ENCODE results near the gene RNF224.
A peak's percentile ranks its signal among the peaks of the same experiment; 100 is the strongest.

Gene RNF224

DNA sequence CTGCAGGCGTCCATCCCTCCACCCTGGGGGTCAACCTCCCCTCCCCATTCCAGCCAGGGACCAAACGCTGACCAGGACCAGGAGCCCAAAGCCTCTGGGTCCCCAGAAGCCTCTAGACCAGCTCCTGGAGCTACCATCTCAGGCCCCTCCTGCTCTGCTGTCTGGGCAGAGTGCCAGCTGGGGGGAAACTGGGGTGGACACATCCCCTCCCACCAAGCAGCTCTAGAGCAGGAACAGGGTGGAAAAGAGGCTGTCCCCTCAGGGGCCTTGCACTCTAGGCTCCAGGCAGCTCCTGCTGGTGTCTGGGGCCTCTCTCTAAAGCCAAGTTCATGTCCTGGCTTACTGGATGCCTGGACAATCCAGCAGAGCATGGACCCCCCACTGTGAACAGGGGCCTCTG is 34.4 kb upstream of the RNF224 start:
- DNase-seq: no peak

DNA sequence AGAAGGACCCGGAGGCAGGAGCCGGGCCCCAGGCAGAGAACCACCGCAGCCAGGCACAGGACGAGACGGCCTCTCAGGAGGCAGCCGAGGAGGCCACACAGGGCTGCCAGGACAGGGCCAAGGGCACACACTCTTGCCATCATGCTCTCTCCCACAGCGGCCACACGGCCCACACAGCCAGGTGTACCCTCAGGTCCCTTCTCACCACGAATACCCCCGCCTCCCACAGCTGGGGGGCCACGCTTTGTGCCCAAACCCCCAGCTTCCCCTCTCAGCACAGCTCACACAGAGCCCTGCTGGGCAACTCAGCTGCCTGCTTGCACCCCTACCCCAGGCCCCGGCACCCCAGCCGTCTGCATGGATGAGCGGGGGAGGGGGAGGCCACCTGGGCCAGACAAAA is 33.5 kb upstream of the RNF224 start:
- DNase-seq: no peak

DNA sequence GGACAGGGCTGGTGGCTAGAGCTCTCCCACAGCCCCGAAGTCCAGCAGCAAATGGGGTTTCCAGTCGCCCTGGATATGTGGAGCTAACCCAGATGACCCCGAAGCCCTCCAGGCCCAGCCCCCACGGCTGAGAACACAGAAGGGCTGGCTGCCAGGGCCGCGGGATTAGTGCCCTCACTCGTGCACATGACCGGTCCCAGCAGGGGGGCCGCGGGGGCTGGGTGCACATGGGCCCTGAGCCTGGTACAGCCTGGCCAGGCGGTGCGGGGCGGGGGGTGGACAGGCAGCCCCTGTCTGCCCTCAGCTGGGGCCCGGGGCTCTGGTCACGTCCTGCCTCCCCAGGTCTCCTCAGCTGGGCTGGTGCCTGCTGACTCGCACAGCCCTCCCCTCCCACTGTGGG is 32.9 kb upstream of the RNF224 start:
- no peak for DNase-seq

DNA sequence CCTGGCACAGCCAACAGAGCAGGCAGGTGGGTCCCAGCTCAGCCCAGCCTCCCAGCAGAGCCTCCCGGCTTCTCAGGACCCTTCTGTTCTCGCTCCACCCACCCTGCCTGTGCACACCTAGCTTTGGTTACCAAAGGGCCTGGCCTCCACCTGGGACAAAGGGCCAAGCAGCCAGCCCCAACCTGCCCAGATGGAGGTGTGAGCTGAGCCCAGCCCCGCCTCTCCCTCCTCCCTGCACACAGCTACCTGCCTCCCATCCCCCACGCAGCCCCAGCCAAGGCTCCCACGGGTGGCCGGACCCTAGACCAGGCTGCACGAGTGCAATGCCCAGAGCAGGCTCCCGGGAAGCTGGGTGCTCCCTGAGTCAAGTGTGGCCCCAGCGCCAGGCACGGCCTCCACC is 32.4 kb upstream of the RNF224 start:
- DNase-seq: no peak

DNA sequence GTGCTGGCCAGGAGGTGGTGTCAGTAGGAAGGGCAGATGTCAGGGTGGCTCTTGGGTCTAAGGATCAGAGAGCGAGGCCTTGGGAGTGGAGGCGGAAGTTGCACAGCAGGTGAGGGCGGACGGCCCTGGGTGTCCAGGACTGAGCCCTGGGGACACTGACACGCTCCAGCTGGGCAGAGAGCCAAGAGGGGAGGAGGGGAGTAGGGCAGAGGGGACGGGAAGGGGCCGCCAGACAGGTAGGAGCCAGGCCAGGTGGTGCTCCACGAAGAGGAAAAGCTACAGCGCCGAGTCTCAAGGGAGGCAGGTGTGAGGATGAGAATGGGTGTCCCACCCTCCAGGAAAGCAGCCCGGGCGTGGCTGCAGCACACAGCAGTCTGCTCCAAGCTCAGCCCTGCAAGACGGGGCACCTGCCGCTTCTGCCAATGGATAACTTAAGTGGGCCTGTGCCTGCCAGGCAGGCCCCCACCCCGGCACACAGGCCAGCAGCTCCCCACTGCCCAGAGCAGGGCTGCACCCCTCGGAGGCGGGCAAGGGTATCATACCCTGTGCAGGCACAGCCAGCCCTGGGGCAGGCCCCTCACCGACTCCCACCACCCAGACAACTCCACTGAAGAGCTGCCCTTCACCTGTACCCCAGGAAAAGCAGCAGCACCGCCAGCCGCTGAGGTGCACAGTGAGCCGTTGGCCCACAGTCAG is 31.6 kb upstream of the RNF224 start:
- DNase-seq: peak; percentile 28 to 81

DNA sequence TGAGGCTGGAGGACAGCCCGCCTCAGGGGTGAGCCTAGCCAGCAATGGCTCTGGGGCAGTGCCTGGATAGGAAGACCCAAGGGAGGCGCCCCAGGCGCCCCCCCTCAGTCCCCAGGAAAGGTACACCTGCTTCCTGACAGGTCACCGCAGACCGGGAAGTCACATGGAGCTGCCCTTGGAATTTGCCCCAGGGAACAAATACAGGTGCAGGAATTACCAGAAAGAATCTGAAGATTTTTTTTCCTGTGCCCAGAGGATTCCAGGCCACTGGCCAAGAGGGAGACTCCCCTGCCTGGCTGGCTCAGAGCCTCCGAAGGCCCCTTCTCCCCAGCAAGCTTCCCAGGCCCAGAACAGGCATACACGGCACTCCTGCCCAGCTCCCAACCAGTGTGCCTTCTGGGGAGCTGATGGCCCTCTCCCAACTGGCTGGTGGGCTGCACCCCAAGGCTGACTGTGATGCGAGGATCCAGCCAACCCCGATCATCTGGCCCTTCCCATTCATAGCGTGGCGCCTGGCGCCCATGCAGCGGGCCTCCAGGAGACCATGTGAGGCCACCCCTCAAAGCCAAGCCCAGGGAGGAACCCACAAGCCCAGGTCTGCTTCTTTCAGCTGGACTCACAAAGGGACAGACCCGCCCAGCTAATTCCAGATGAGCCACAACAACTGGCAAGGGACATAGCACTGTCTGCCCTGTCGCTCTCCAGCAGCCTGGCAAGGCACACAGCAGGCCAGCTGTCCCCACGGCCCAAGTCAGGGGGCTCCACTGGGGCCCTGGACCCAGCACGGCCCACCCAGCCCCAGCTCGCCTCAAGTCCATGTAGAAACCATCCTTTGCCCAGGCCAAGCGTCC is 29.0 kb upstream of the RNF224 start:
- DNase-seq: no peak

DNA sequence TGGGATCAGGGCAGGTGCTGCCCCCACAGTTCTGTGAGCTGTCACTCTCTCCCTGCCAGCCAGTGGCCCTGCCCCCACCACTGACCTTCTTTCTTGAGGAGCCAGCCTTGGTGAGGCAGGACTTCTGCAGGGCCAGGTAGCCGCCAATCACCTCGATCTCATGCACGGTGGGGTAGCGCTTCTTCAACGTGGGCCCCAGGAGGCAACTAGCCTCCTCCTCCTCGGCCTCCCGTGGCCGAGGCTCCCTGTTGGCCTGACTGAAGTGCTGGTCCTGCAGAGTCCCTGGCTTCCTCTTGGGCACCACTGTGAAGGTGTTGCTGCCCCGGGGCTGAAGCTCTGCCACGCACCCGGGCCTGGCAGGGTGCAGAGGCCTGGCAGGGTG is 28.4 kb upstream of the RNF224 start:
- no peak for DNase-seq

DNA sequence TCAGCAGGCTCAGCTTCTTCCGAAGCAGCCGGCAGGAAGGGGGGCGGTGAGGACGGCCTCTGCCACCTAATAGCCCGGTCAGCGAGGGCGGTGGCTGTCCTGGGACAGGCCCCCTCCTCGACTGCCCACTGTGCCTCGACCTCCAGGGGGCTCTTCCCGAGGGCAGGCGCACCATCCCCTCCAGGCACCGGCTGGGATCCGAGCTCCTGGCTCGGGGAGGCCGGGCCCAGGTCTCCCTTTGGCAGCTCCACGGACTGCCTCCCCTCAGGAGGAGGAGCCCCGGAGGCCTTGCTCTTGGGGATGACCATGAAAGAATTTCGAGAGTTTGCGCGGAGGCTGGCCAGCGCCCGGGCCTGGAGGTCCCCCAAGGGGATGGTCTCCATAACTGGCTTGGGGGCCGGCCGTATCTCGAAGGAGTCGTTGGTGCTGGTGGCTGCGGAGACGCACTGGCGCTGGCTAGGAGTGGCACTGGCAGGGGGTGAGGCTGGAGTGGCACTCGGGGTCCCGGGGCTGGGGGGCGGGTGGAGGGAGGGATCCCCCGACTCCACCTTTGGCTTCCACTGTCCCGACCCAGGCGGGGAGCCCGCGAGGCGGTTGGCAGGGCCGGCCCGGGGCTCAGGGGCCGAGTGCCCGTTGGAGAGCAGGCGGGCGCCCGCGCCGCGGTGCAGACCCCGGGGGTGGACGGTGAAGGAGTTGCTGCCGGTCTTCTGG is 27.7 kb upstream of the RNF224 start:
- no peak for DNase-seq

DNA sequence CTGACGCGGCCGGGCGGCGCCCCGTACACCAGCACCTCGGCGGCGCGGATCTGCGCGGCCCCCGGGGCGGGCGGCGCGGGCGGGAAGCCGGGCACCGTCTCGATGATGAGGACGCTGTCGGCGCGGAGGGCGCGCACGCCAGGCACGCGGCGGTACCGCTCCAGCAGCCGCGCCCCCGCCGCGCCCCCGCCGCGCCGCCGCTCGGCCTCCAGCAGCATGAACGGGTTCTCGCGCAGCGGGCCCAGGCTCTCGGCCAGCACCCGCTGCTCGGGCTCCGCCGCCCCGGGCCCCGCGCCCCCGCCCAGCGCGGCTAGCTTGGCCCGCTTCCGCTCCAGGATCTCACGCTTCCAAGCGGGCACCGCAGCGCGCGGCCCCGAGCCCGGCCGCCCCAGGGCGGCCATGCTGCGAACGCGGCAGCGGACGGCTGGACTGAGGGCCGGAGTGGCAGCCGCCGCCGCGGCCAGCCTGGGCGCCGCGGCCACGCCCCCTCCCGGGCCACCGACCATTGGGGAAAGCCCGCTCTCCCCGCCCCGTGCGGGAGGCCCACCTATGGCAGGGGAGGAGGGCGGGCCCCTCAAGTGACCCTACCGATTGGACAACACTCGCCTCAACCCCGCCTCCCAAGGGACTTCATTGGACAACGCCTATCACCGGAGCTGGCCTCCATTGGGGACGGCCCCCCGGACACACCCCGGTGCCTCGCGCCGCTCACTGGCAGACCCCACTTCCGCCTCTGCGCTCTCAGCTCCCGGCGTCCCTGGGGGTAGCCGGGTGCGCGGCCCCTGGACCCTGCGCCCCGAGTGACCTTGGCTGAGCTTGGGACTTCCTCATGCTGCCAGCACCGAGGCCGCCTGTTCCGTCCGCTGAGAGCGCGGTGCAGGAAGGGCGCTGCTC is 26.7 kb upstream of the RNF224 start, which contains the start of gene TPRN:
Gene TPRN, minus strand, starts transcription at position 431 of the 894 bp plus-strand sequence. Its CDS starts 30 bp downstream, at position 401.
- peak; percentile 84 to 96 for DNase-seq

DNA sequence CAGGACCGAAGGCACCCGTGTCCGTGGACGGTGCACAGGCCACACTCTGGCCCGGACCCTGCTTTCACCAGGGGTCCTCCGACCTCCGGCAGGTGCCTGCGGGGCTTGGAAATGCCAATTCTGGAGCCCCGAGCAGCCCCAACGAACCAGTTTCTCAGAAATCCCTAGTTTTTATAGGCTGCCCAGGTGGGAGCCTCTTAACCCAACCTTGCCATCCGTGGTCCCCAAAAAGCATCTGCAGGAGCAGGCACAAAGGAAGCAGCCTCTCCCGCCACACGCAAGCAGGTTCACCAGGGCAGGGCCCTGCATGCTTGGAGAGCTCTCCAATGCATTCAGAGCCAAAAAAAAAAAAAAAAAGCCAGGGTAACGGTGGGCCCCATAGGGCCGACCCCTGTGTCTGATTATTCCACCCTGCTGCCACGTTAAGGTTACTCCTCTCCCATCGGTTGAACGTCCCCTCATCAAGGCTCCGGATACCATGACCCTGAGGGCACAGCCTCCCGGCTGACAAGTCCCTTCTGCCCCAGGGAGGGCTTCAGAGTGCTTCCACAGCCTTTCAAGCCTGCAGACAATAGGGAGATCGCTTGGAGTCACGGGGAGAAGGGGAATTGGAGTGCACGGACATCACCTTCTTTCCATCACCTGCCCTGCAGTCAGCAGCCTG is 26.0 kb upstream of the RNF224 start:
- no peak for DNase-seq

DNA sequence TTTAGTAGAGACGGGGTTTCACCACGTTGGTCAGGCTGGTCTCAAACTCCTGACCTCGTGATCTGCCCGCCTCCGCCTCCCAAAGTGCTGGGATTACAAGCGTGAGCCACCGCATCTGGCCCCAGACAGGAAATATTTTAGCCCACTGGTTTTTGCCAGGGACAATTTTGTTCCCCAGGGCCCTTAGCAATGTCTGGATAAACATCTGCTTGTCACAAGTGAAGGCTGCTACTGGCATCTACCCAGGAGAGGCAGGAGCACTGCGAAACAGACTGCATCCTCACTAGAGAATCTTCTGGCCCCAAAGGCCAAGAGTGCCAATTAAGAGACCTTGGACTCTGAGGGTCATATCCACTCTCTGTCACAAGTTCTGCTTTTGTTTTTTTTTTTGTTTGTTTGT is 24.3 kb upstream of the RNF224 start:
- DNase-seq: no peak

DNA sequence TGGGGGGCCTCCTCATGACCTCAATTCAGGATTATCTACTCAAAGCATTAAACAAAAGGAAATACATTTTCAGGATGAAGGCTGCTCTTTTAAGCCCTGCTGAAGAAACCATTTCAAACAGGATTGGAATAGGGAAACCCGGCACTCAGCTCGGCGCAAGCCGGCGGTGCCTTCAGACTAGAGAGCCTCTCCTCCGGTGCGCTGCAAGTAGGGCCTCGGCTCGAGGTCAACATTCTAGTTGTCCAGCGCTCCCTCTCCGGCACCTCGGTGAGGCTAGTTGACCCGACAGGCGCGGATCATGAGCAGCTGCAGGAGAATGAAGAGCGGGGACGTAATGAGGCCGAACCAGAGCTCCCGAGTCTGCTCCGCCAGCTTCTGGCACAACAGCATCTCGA is 22.6 kb upstream of the RNF224 start:
- DNase-seq: no peak

DNA sequence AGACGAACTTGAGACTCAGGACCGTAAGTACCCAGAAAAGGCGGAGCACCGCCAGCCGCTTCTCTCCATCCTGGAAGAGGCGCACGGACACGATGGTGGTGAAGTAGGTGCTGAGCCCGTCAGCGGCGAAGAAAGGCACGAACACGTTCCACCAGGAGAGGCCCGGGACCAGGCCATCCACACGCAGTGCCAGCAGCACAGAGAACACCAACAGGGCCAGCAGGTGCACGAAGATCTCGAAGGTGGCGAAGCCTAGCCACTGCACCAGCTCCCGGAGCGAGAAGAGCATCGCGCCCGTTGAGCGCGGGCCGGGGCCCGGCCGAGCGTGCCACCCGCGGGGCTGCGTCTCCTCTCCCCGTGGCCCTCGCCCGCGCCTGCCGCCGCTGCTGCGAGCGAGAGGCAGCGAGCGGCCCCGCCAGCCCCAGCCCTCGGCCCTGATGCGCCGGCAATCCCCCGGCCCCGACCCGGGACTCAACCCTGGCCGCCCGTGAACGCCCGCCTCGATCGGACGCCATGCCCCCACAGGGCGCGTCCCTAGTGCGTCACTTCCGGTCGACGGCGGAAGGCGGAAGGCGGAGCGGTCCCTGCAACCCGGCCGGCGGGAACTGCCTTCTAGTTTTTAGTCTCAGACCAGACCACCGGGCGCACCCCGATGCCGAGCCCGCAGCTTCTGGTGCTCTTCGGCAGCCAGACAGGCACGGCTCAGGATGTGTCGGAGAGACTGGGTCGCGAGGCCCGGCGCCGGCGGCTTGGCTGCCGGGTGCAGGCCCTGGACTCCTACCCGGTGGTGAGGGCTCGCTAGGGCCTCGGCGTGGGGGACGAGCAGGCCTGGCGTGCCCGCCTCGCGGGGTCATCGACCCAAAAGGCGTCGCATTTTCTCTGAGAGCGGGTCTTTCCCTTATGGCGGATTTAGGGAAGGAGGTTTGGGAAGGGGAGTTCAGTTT is 21.9 kb upstream of the RNF224 start, which contains the start of the genes NDOR1 and TMEM203:
Gene NDOR1, plus strand, starts transcription at position 575 of the 944 bp plus-strand sequence. Its CDS starts 78 bp downstream, at position 653.
Gene TMEM203, minus strand, starts transcription at position 523 of the 944 bp plus-strand sequence. Its CDS starts 234 bp downstream, at position 289.
- peak; percentile 30 for DNase-seq

DNA sequence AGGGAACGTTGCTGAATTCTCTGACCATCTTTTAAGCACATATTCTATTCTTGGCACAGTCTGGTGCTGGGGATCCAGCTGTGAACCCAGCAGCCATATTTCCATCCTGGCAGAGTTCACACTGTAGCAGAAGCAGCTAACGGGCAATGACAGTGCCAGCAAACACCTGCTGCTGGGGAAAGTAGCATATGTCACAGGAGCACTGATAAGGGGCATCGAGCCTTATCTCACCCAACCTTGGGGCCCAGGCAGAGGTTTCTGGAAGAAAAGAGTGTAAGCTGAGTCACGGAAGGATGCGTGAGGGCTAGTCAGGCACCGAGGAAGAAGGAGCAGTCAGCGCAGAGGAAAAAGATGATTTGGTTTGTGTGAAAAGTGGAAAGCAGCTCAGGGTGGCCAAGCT is 20.7 kb upstream of the RNF224 start:
- DNase-seq: no peak

DNA sequence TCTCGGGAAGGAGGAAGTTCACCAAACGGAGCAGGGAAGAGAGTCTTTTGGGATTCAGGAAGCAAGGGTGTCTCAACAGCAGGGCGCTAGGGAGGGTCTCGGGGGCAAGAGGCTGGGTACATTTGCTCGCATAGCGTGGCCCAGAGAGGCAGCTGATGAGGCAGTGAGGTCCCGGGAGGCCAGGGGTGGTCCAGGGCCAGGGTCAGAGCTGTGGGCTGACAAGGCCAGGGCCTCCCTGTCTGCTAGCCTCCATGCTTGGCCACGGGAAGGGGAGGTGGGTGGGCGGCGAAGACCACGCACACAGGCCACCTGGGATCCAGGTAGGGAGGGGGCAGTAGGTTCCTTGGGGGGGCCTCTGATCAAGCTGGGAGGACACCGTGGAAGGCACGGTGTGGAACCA is 15.8 kb upstream of the RNF224 start:
- no peak for DNase-seq

DNA sequence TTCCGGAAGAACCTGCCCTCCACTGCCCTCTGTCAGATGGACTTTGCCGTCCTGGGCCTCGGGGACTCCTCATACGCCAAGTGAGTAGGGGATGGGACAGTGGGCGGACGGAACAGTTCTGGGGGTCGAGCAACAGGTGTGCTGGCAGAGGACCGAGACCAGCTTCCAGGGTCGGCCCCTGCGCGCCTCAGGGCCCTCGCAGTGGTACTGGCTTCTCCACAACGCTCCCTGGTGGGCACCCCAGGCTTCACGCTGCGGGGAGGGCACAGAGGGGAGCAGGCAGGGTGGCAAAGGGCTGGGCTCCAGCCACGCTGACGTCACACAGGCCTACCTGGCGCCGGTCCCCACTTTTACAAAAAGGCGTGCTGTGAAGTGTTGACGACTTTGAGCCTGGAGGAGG is 14.8 kb upstream of the RNF224 start:
- no peak for DNase-seq

DNA sequence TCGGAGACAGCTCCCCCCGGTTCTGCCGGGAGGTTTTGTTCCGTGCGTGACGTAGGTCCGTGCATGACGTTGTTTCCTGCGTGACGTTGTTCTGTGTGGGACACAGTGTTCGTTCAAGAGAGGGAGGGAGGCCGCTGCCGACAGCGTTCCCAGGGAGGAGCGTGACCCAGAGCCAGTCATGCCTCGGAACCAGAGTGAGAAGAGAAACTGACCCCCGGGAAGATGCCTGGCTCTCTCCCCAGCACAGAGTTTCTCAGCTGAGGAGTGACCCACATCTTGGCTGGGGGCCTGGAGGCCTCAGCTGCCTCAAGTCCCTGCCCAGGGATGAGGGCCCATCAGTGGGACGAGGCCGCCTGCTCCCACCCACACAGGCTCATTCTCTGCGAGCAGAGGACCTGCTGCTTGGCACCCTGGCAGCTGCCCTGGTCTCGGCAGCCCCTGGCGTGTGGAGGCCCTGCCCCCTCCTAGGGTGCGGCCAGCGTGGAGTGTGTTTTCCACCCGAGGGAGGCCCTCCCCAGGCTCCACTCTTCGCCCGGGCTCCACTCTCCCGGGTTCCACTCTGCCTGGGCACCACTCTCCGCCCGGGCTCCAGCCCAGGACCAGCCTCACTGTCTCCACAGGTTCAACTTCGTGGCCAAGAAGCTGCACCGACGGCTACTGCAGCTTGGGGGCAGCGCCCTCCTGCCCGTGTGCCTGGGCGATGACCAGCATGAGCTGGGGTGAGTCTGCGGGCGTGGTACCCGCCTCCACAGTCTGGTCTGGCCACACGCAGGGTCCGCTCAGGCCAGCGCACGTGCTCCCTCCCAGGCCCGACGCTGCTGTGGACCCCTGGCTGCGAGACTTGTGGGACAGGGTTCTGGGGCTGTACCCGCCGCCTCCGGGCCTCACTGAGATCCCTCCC is 13.9 kb upstream of the RNF224 start:
- no peak for DNase-seq

DNA sequence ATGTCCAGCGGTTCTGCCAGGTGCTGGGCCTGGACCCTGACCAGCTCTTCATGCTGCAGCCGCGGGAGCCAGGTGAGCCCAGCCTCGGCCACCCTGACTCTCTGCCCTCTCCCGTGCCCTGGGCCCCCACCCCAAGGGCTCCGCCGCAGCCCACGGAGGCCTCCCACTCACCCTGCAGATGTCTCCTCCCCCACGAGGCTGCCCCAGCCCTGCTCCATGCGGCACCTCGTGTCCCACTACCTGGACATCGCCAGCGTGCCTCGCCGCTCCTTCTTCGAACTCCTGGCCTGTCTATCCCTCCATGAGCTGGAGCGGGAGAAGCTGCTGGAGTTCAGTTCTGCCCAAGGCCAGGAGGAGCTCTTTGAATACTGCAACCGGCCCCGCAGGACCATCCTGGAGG is 12.7 kb upstream of the RNF224 start:
- DNase-seq: no peak

DNA sequence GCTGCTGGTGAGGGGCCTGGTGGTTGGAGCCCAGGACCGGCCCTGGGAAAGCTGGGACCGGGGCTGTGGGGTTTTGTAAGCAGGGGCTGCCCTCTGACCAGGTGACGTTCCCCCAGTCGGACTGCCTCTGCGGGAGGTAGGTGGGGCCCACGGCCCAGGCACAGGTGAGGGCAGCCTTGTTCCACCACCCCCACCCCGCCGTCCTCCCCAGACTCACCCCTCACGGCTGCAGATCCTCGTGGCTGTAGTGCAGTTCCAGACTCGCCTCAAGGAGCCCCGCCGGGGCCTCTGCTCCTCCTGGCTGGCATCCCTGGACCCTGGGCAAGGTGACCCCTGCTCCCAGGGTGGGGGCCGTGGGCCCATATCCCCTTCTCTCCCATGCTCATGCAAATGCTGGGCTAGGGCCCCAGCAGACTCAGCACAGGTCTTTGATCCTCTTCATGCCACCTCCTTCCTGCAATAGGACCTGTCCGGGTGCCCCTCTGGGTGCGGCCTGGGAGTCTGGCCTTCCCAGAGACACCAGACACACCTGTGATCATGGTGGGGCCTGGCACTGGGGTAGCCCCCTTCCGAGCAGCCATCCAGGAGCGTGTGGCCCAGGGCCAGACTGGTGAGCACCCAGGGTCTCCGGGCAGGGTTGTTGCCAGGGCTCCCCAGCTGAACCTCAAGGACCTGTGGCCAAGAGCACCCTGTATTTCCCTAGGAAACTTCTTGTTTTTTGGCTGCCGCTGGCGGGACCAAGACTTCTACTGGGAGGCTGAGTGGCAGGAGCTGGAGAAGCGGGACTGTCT is 11.9 kb upstream of the RNF224 start:
- no peak for DNase-seq
